Uterus (tissue), 4 donors: ENCODE measurements around the gene CGN. TPM values are rescaled to one million over a fixed set of nuclear protein-coding genes. Genes with fewer than 3 reads are reported as not detected.

Source experiments
- DNase-seq, 2 donors: peaks; one replicate each; pipeline ENCODE4 v3.0.0-alpha.2; 2019 to 2020
- H3K27ac ChIP-seq, 2 donors: fragments of 200-600 bp; sonication (generic); 1 replicate in 1 of 2; 2 replicates in 1 of 2; pipeline ENCODE4 v1.5.1; 2016 to 2018
- H3K27me3 ChIP-seq, 2 donors: fragments of 200-600 bp; sonication (generic); one replicate each; pipeline ENCODE4 v1.5.1; 2018 to 2019; ENCODE audit warnings: control low read depth in 1 of 2
- H3K36me3 ChIP-seq, 2 donors: fragments of 200-600 bp; sonication (generic); one replicate each; pipeline ENCODE4 v1.5.1; 2019; ENCODE audit warnings: control low read depth in 1 of 2
- H3K4me1 ChIP-seq, 2 donors: fragments of 200-600 bp; sonication (generic); one replicate each; pipeline ENCODE4 v1.5.1; 2018 to 2019; ENCODE audit warnings: control low read depth in 1 of 2
- H3K4me3 ChIP-seq, 2 donors: fragments of 200-600 bp; sonication (generic); 1 replicate in 1 of 2; 2 replicates in 1 of 2; pipeline ENCODE4 v1.5.1; 2018 to 2019; ENCODE audit warnings: mild to moderate bottlenecking in 1 of 2
- H3K9me3 ChIP-seq, 2 donors: fragments of 200-600 bp; sonication (generic); one replicate each; pipeline ENCODE4 v1.5.1; 2019; ENCODE audit warnings: control low read depth in 1 of 2
- POLR2A ChIP-seq, 2 donors: fragments of 450-650 bp; IDR thresholded peaks; one replicate each; pipeline ENCODE4 v1.6.1; 2016; ENCODE audit warnings: antibody characterized with exemption in 2 of 2, mild to moderate bottlenecking in 1 of 2, moderate library complexity in 1 of 2
- intact Hi-C: fragments of 100-400 bp; cut with DNase I; formaldehyde crosslinking; loops from one replicate; pipeline ENCODE4 v1.15.1; 2023; ENCODE audit warnings: low total_unique reads
- total RNA-seq, 4 donors: library from RNA; depleted of rRNA in 3 of 4; stranded (reverse); fragments of >200 nt in 3 of 4; gene quantifications; one replicate each; pipeline versions ENCODE4 v1.1.0 to v1.2.4, GENCODE V29; 2014 to 2023
- TF ChIP-seq, protein P1 (sequence below), 4 experiments: fragments of 200-600 bp in 2 of 4; fragments of 450-650 bp in 2 of 4; sonication (generic) in 2 of 4; IDR thresholded peaks; one replicate each; pipeline ENCODE4 v1.5.1; 2016 to 2019; ENCODE audit warnings: antibody characterized with exemption in 4 of 4, mild to moderate bottlenecking in 2 of 4, moderate library complexity in 1 of 4
- donor health status: DM: yes; HTN: yes; CAD: no.

The CGN gene
- total RNA-seq, 4 donors from 2014 or later, result under 0.01 to 7.3 (median 0.85) TPM

DNA sequence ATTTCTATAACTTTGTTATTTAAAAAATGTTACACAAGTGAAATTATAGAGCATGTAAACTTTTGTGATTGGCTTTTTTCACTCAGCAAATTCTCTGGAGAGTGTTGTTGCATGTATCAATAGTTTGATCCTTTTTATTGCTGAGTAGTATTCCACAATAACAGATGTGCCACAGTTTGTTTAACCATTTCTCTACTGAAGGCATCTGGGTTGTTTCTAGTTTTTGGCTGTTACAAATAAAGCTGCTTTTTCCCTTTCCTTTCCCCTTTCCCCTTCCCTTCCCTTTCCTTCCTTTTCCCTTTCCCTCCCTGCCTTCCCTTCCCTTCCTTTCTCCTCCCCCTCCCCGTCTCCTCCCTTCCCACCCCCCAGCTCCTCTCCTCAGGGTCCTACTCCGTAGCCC lies 44.9 kb downstream of the CGN start:
- intact Hi-C loops, result no loop called here
- Histone ChIP-seq H3K36me3 (no peaks in the 10 kb centered on the region), H3K4me1 (no peaks in the 10 kb centered on the region), H3K27ac (no peak overlapping the region), H3K9me3 (no peaks in the 10 kb centered on the region), H3K27me3 (no peaks in the 10 kb centered on the region), H3K4me3 (no peak overlapping the region)
- TF ChIP-seq POLR2A (IDR thresholded peaks at IDR 0.05), result no peak
- TF ChIP-seq, protein P1, sequence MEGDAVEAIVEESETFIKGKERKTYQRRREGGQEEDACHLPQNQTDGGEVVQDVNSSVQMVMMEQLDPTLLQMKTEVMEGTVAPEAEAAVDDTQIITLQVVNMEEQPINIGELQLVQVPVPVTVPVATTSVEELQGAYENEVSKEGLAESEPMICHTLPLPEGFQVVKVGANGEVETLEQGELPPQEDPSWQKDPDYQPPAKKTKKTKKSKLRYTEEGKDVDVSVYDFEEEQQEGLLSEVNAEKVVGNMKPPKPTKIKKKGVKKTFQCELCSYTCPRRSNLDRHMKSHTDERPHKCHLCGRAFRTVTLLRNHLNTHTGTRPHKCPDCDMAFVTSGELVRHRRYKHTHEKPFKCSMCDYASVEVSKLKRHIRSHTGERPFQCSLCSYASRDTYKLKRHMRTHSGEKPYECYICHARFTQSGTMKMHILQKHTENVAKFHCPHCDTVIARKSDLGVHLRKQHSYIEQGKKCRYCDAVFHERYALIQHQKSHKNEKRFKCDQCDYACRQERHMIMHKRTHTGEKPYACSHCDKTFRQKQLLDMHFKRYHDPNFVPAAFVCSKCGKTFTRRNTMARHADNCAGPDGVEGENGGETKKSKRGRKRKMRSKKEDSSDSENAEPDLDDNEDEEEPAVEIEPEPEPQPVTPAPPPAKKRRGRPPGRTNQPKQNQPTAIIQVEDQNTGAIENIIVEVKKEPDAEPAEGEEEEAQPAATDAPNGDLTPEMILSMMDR (IDR thresholded peaks at IDR 0.05), result no peak
- DNase-seq, result no peak

DNA sequence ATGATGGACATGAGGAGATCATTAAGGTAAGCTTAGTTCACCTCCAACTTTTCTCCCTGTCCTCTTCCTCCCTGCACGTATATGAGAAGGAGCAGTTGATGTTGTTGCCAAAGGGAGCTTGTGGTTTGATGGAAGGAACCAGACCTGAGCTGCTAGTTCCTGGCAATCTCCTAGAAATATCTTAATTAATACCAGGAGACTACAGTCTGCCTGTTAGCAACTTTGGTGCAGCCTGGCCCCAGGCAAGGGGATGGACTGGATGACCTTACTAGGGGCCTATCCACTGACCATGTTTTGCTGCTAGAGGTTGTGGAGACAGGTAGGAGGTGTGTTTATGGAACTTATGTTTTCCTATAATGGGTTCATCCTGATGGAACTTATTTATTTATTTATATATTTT lies 51.5 kb downstream of the CGN start:
- no peaks in the 10 kb centered on the region for H3K4me1 ChIP-seq
- TF ChIP-seq POLR2A (IDR thresholded peaks at IDR 0.05), result no peak
- TF ChIP-seq, protein P1 (IDR thresholded peaks at IDR 0.05), result no peak
- H3K27me3 ChIP-seq, result no peaks in the 10 kb centered on the region
- H3K9me3 ChIP-seq, result no peaks in the 10 kb centered on the region
- DNase-seq, result no peak
- H3K36me3 ChIP-seq, result no peaks in the 10 kb centered on the region
- H3K4me3 ChIP-seq, result no peak overlapping the region
- no peak overlapping the region for H3K27ac ChIP-seq
- intact Hi-C loops, result no loop called here

DNA sequence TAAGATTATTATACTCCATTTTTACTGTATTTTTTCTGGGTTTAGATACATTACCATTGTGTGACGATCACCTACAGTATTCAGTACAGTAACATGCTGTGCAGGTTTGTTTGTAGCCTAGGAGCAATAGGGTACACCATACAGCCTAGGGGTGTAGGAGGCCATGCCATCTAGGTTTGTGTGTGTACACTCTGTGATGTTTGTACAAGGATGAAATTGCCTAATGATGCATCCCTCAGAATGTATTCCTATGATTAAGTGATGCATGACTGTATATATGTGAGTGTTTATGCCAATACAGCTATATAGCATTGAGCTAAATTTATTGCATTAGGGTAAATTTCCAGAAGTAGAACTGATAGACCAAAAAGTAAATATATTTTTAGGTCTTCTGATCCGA lies 52.2 kb downstream of the CGN start:
- DNase-seq, result no peak
- intact Hi-C loops, result no loop called here

DNA sequence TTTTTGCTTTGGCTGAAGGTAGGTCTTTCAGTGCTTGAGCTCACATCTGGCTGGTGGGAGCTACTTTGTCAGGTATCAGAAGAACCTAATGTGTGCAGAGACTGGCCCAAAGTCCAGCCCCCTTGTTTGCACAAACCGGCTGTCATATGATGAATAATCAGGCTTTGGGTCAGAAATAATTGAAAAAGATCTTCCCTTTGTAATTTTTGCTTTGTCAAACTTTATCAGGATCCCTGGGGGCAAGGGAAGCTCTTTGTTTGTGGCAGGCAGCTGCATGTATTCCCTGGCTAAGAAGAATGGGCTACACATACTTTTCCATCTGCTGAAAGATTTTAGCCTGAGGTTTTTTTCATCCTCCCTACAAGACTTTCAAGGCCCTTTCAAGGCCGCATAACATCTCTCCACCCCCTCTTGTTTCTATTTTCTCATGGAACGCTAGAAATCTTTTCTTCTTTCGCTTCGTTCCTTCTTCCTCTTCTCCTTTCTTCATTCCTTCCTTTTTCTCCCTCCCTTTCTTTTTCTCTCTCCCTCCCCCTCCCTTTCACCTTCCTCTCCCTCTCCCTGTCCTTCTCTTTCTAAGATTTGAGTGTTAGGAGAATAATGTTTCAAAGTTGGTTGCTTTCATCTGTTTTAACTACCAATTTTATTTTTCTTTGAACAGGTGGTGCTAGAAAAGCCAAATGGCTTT lies 54.5 kb downstream of the CGN start:
- TF ChIP-seq, protein P1 (IDR thresholded peaks at IDR 0.05), result no peak
- TF ChIP-seq POLR2A (IDR thresholded peaks at IDR 0.05), result no peak
- Histone ChIP-seq H3K27ac (no peak overlapping the region), H3K4me1 (no peaks in the 10 kb centered on the region), H3K36me3 (no peaks in the 10 kb centered on the region), H3K27me3 (no peaks in the 10 kb centered on the region), H3K4me3 (no peak overlapping the region), H3K9me3 (no peaks in the 10 kb centered on the region)
- DNase-seq, result no peak
- intact Hi-C loops, result no loop called here

More for the DNA sequence above, 52.2 kb downstream of the CGN start:
- no peaks in the 10 kb centered on the region for H3K4me1 ChIP-seq
- no peaks in the 10 kb centered on the region for H3K27me3 ChIP-seq
- no peak overlapping the region for H3K4me3 ChIP-seq
- no peaks in the 10 kb centered on the region for H3K36me3 ChIP-seq
- no peak overlapping the region for H3K27ac ChIP-seq
- no peaks in the 10 kb centered on the region for H3K9me3 ChIP-seq
- no peak for TF ChIP-seq POLR2A (IDR thresholded peaks at IDR 0.05)
- TF ChIP-seq, protein P1 (IDR thresholded peaks at IDR 0.05), result no peak

DNA sequence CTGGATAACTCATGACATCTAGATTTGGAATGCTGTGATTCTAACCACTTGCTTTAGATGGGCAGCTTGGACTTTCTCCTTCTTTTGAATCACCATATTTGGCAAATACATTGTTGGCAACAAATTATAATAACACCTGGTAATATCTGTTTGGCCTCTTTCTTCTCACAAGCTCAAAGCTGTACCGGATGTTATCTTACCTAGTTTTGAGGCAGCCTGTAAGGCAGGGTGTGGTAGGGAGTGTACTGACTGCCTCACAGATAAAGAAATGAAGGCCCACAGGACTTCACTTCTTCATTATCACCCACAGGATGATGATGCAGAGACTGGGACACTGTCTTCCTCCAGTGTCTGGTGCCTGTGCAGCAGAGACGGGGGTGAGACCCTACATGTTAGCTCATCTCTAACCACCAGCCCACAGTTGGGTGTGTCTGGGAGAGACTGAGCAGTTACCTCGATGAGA lies 57.5 kb downstream of the CGN start:
- intact Hi-C loops, result no loop called here
- H3K27ac ChIP-seq, result no peak overlapping the region
- H3K36me3 ChIP-seq, result no peaks in the 10 kb centered on the region
- no peak overlapping the region for H3K4me3 ChIP-seq
- H3K4me1 ChIP-seq, result no peaks in the 10 kb centered on the region
- no peak for DNase-seq
- H3K27me3 ChIP-seq, result no peaks in the 10 kb centered on the region
- TF ChIP-seq, protein P1 (IDR thresholded peaks at IDR 0.05), result no peak
- no peak for TF ChIP-seq POLR2A (IDR thresholded peaks at IDR 0.05)
- no peaks in the 10 kb centered on the region for H3K9me3 ChIP-seq
